GM23338 (cell line): ENCODE measurements around the gene KBTBD8. TPM values are rescaled to one million over a fixed set of nuclear protein-coding genes. Genes with fewer than 3 reads are reported as not detected.

Experiments
- ATAC-seq: fragments of 200-7000 bp; cut with Tn5 transposase; 3 replicates; pipeline ENCODE4 v1.9.1; 2020
- DNase-seq: peaks from one replicate; pipeline ENCODE4 v3.0.0-alpha.2; 2015; ENCODE audit warnings: low spot score
- H2AFZ ChIP-seq: fragments of 200-600 bp; sonication (generic); 2 replicates; pipeline ENCODE4 v1.8.0; 2016; ENCODE audit warnings: antibody characterized with exemption, mild to moderate bottlenecking, moderate library complexity
- H3F3A ChIP-seq: fragments of 200-600 bp; sonication (generic); replicated peaks from 2 replicates; pipeline ENCODE4 v1.8.0; 2017; ENCODE audit warnings: antibody characterized with exemption, mixed run types, low read depth
- H3K27ac ChIP-seq: fragments of 200-600 bp; sonication (generic); 2 replicates; pipeline ENCODE4 v1.6.1; 2016; ENCODE audit warnings: low read depth
- H3K27me3 ChIP-seq: fragments of 200-600 bp; sonication (generic); 2 replicates; pipeline ENCODE4 v1.8.0; 2016; ENCODE audit warnings: mild to moderate bottlenecking, mixed run types, moderate library complexity; ENCODE audit not compliant: insufficient read depth
- H3K36me3 ChIP-seq: fragments of 200-600 bp; sonication (generic); 2 replicates; pipeline ENCODE4 v1.8.0; 2016; ENCODE audit warnings: mild to moderate bottlenecking; ENCODE audit not compliant: insufficient read depth
- H3K4me1 ChIP-seq: fragments of 200-600 bp; sonication (generic); 2 replicates; pipeline ENCODE4 v1.8.0; 2016; ENCODE audit warnings: mild to moderate bottlenecking, moderate library complexity; ENCODE audit not compliant: insufficient read depth
- H3K4me2 ChIP-seq: fragments of 200-600 bp; sonication (generic); 2 replicates; pipeline ENCODE4 v1.7.1; 2017; ENCODE audit warnings: mixed run types
- H3K4me3 ChIP-seq: fragments of 200-600 bp; sonication (generic); 2 replicates; pipeline ENCODE4 v1.6.1; 2016; ENCODE audit warnings: mixed run types
- H3K79me2 ChIP-seq: fragments of 200-600 bp; sonication (generic); replicated peaks from 2 replicates; pipeline ENCODE4 v1.8.0; 2017; ENCODE audit warnings: mild to moderate bottlenecking; ENCODE audit not compliant: insufficient read depth
- H3K9me2 ChIP-seq: fragments of 200-600 bp; sonication (generic); 2 replicates; pipeline ENCODE4 v1.8.0; 2017; ENCODE audit not compliant: insufficient read depth
- H4K20me1 ChIP-seq: fragments of 200-600 bp; sonication (generic); replicated peaks from 2 replicates; pipeline ENCODE4 v1.8.0; 2017; ENCODE audit warnings: mild to moderate bottlenecking; ENCODE audit not compliant: insufficient read depth
- H3K27ac Mint-ChIP-seq: 2 replicates; pipeline ENCODE4 v1.8.0; 2020; ENCODE audit warnings: inconsistent platforms, mild to moderate bottlenecking, moderate library complexity, mixed read lengths
- H3K27me3 Mint-ChIP-seq: 3 replicates; pipeline ENCODE4 v1.8.0; 2022; ENCODE audit warnings: low read depth, mild to moderate bottlenecking, moderate library complexity, mixed read lengths, inconsistent platforms; ENCODE audit not compliant: insufficient read depth, poor library complexity
- H3K36me3 Mint-ChIP-seq: 3 replicates; pipeline ENCODE4 v1.8.0; 2021; ENCODE audit warnings: low read depth, mild to moderate bottlenecking, inconsistent platforms, moderate library complexity, mixed read lengths
- H3K4me1 Mint-ChIP-seq: 3 replicates; pipeline ENCODE4 v1.8.0; 2020; ENCODE audit warnings: mild to moderate bottlenecking, inconsistent platforms, mixed read lengths
- H3K4me3 Mint-ChIP-seq: 3 replicates; pipeline ENCODE4 v1.8.0; 2021; ENCODE audit warnings: moderate library complexity, mild to moderate bottlenecking, inconsistent platforms, mixed read lengths
- H3K9me3 Mint-ChIP-seq: 3 replicates; pipeline ENCODE4 v1.8.0; 2020; ENCODE audit warnings: moderate library complexity, mild to moderate bottlenecking, inconsistent platforms, mixed read lengths
- CREB1 ChIP-seq: fragments of 250-450 bp; sonication (Bioruptor Pico); IDR thresholded peaks from 2 replicates; pipeline ENCODE4 v1.5.0; 2020; ENCODE audit warnings: low read depth, mild to moderate bottlenecking, moderate library complexity
- JUNB ChIP-seq: IDR thresholded peaks from one replicate; pipeline ENCODE4 v1.6.1; 2016; ENCODE audit warnings: antibody characterized with exemption; ENCODE audit not compliant: unreplicated experiment
- ZNF462 ChIP-seq: fragments of 250-450 bp; sonication (Bioruptor Pico); IDR thresholded peaks from 2 replicates; pipeline ENCODE4 v1.5.0; 2020; ENCODE audit warnings: mild to moderate bottlenecking, moderate library complexity
- polyA plus RNA-seq: library from polyadenylated mRNA; unstranded; fragments of >200 nt; fragmentation: Nextera tagmentation; extraction: Ambion mirVana; gene quantifications from 2 replicates; pipeline ENCODE4 v1.2.1, GENCODE V29; 2016
- total RNA-seq: library from RNA; depleted of rRNA; stranded (reverse); fragments of >200 nt; shearing (Covaris generic); gene quantifications from 2 replicates; pipeline ENCODE4 v1.2.3, GENCODE V29; 2014

KBTBD8 gene
- total and polyA plus RNA-seq, 2 experiments from 2014 or later: 3.5 to 19.9 TPM

- H3K4me2 ChIP-seq: no peak overlapping the region
- ATAC-seq: no peak
- peaks cover 2% of the 10 kb centered on the region for H3K27me3 Mint-ChIP-seq
Measured at GRCh38 chr3:67016522-67017080, 18.5 kb downstream of the KBTBD8 start.

More at GRCh38 chr3:67016522-67017080, 18.5 kb downstream of the KBTBD8 start:
- H3K4me3 ChIP-seq: no peak overlapping the region
- no peaks in the 10 kb centered on the region; the same call in 2 of the 3 replicates for H3K36me3 Mint-ChIP-seq
- H3K4me1 Mint-ChIP-seq: peaks cover 21% of the 10 kb centered on the region
- H3K9me2 ChIP-seq: no peaks in the 10 kb centered on the region
- no peak overlapping the region for H3K4me3 Mint-ChIP-seq
- H3K36me3 ChIP-seq: no peaks in the 10 kb centered on the region
- H3K79me2 ChIP-seq: no peaks in the 10 kb centered on the region
- H2AFZ ChIP-seq: no peak overlapping the region
- no peak overlapping the region for H3K27ac Mint-ChIP-seq
- H3K27ac ChIP-seq: no peak overlapping the region
- no peaks in the 10 kb centered on the region for H3K27me3 ChIP-seq
- H3K9me3 Mint-ChIP-seq: no peaks in the 10 kb centered on the region
- H4K20me1 ChIP-seq: no peaks in the 10 kb centered on the region
- peaks cover 13% of the 10 kb centered on the region; the same call in 1 of the 2 replicates for H3K4me1 ChIP-seq
- DNase-seq: no peak
- TF ChIP-seq ZNF462 (CRISPR knock-in tag) (no peak), CREB1 (CRISPR knock-in tag) (no peak), JUNB (no peak)
- H3F3A ChIP-seq: no peaks in the 10 kb centered on the region
